GM18951 (cell line): Measurements from ENCODE around the gene LIX1L.
"Not testable (repeated sequence)": the region's sequence is repeated elsewhere in the genome, so short reads cannot be mapped to it uniquely, and the experiment has no call there.

Experiments
- POLR2A ChIP-seq: IDR thresholded peaks from 4 replicates; pipeline ENCODE4 v1.6.1; 2011; ENCODE audit warnings: mild to moderate bottlenecking; ENCODE audit not compliant: insufficient read length, insufficient read depth; ENCODE audit errors: extremely low read depth
- in situ Hi-C: fragments of 300-500 bp; cut with MboI; formaldehyde crosslinking; loops from one replicate; pipeline ENCODE4 v1.12.0; 2022; ENCODE audit warnings: low sequenced_read_pairs, mixed read lengths, inconsistent platforms; ENCODE audit not compliant: unreplicated experiment

LIX1L gene

GRCh38 chr1:145952903-145953302, 4.9 kb downstream of the LIX1L start:
- in situ Hi-C loops: no loop called here
- no peak for TF ChIP-seq POLR2A

GRCh38 chr1:145951526-145951925, 6.3 kb downstream of the LIX1L start:
- no peak for TF ChIP-seq POLR2A
- in situ Hi-C loops: no loop called here

GRCh38 chr1:145949219-145949618, 8.6 kb downstream of the LIX1L start:
- in situ Hi-C loops: no loop called here
- TF ChIP-seq POLR2A: no peak

GRCh38 chr1:145947551-145947950, 10.3 kb downstream of the LIX1L start:
- TF ChIP-seq POLR2A: no peak
- in situ Hi-C loops: no loop called here

- in situ Hi-C loops: no loop called here
- no peak for TF ChIP-seq POLR2A
Observed at GRCh38 chr1:145946477-145946986, 11.3 kb downstream of the LIX1L start.

- in situ Hi-C loops: no loop called here
- no peak for TF ChIP-seq POLR2A
Observed at GRCh38 chr1:145944532-145944931, 13.3 kb downstream of the LIX1L start.

GRCh38 chr1:145942871-145943270, 14.9 kb downstream of the LIX1L start:
- in situ Hi-C loops: no loop called here
- TF ChIP-seq POLR2A: no peak

GRCh38 chr1:145942405-145942804, 15.4 kb downstream of the LIX1L start:
- no peak for TF ChIP-seq POLR2A
- in situ Hi-C loops: no loop called here

GRCh38 chr1:145937436-145937835, 20.4 kb downstream of the LIX1L start:
- in situ Hi-C loops: no loop called here
- TF ChIP-seq POLR2A: no peak

- in situ Hi-C loops: no loop called here
- TF ChIP-seq POLR2A: no peak
Observed at GRCh38 chr1:145936247-145936646, 21.6 kb downstream of the LIX1L start.

- no peak for TF ChIP-seq POLR2A
Observed at GRCh38 chr1:145935708-145936107, 22.1 kb downstream of the LIX1L start.

GRCh38 chr1:145932522-145933009, 25.3 kb downstream of the LIX1L start:
- in situ Hi-C loops: not testable (repeated sequence)

More at GRCh38 chr1:145935708-145936107, 22.1 kb downstream of the LIX1L start:
- in situ Hi-C loops: no loop called here

- in situ Hi-C loops: no loop called here
Observed at GRCh38 chr1:145927916-145928643, 29.7 kb downstream of the LIX1L start.

GRCh38 chr1:145927063-145927886, 30.5 kb downstream of the LIX1L start, which contains the start of gene RBM8A:
TSS of gene RBM8A (minus strand) at chr1:145927484. CDS start at chr1:145927426, 58 bp downstream.
- in situ Hi-C loops: no loop called here
- peak; percentile 90 for TF ChIP-seq POLR2A

More at GRCh38 chr1:145927916-145928643, 29.7 kb downstream of the LIX1L start:
- TF ChIP-seq POLR2A: no peak

GRCh38 chr1:145926686-145927062, 31.1 kb downstream of the LIX1L start:
- no peak for TF ChIP-seq POLR2A
- in situ Hi-C loops: no loop called here
